ENCODE data around the gene C19orf73. TPM values are rescaled to one million over a fixed set of nuclear protein-coding genes. Genes with fewer than 3 reads are reported as not detected.

C19orf73 gene
- total RNA-seq, 1 experiment from 2014 or later: 1.4 TPM

GRCh38 chr19:49069026-49069425, 49.9 kb downstream of the C19orf73 start:
- CTCF ChIA-PET: no interaction called here

More at GRCh38 chr19:49069026-49069425, 49.9 kb downstream of the C19orf73 start:
- POLR2A ChIA-PET: no interaction called here
- H3K9me3 ChIP-seq (ENCODE audit: control insufficient read depth, insufficient read depth, low read depth, low read length): no peaks in the 10 kb centered on the region
- TF ChIP-seq SIN3A (IDR thresholded peaks at IDR 0.05; ENCODE audit: borderline replicate concordance, insufficient read depth, low read depth, low read length) (no peak), POLR2AphosphoS5 (IDR thresholded peaks at IDR 0.05; ENCODE audit: low read depth, low read length) (no peak), REST (IDR thresholded peaks at IDR 0.05; ENCODE audit: insufficient read depth in 1 of 2, low read depth in 2 of 2, low read length in 1 of 2) (no peak), CTCF (IDR thresholded peaks at IDR 0.05) (no peak)
- H3K27me3 ChIP-seq (ENCODE audit: control insufficient read depth, insufficient read depth, low read length): no peaks in the 10 kb centered on the region
- ATAC-seq (no peak), DNase-seq (ENCODE audit: low read depth, low spot score) (no peak)
- intact Hi-C loops (cut with micrococcal nuclease; ENCODE audit: unreplicated experiment): no loop called here
- H3K27ac ChIP-seq (ENCODE audit: low read length): no peak overlapping the region
- H3K4me3 ChIP-seq (ENCODE audit: low read depth in 2 of 2, low read length in 2 of 2): no peak overlapping the region
- no TSS peak for BruUV-seq (replicated peaks)
- H3K4me1 ChIP-seq (ENCODE audit: control insufficient read depth, insufficient read depth, low read length): peaks cover 4% of the 10 kb centered on the region; the same call in 1 of the 2 replicates
- H3K36me3 ChIP-seq (ENCODE audit: control insufficient read depth, insufficient read depth, low read length): no peaks in the 10 kb centered on the region
- in situ Hi-C loops (cut with HindIII; ENCODE audit: low pct_unique_long_range_greater_than_20kb, low sequenced_read_pairs): no loop called here

Other genes starting within 250 kb of the C19orf73 start
- gene PPP1R15A, start 246.7 kb downstream of the C19orf73 start, total RNA-seq (2021; ENCODE audit: unreplicated experiment): 27.1 TPM
- 0.15 TPM for gene TULP2, start 220.4 kb downstream of the C19orf73 start, total RNA-seq (2021; ENCODE audit: unreplicated experiment)
- 102 TPM for gene NUCB1, start 218.8 kb downstream of the C19orf73 start, total RNA-seq (2021; ENCODE audit: unreplicated experiment)
- 0.85 TPM for gene DHDH, start 185.4 kb downstream of the C19orf73 start, total RNA-seq (2021; ENCODE audit: unreplicated experiment)
- 100 TPM for gene BAX, start 164.3 kb downstream of the C19orf73 start, total RNA-seq (2021; ENCODE audit: unreplicated experiment)
- gene FTL, start 153.8 kb downstream of the C19orf73 start, total RNA-seq (2021; ENCODE audit: unreplicated experiment): 1,332 TPM
- gene GYS1, start 125.8 kb downstream of the C19orf73 start, total RNA-seq (2021; ENCODE audit: unreplicated experiment): 20.2 TPM
- gene RUVBL2, start 125.3 kb downstream of the C19orf73 start, total RNA-seq (2021; ENCODE audit: unreplicated experiment): 170 TPM
- gene LHB, start 102.1 kb downstream of the C19orf73 start, total RNA-seq (2021; ENCODE audit: unreplicated experiment): 0.39 TPM
- gene CGB3, start 94.8 kb downstream of the C19orf73 start, total RNA-seq (2021; ENCODE audit: unreplicated experiment): not detected
- not detected for gene CGB2, start 87.3 kb downstream of the C19orf73 start, total RNA-seq (2021; ENCODE audit: unreplicated experiment)
- gene CGB1, start 82.2 kb downstream of the C19orf73 start, total RNA-seq (2021; ENCODE audit: unreplicated experiment): not detected
- gene CGB5, start 75.3 kb downstream of the C19orf73 start, total RNA-seq (2021; ENCODE audit: unreplicated experiment): not detected
- gene CGB8, start 70.0 kb downstream of the C19orf73 start, total RNA-seq (2021; ENCODE audit: unreplicated experiment): not detected
- gene CGB7, start 61.4 kb downstream of the C19orf73 start, total RNA-seq (2021; ENCODE audit: unreplicated experiment): 0.95 TPM
- gene NTF4, start 54.3 kb downstream of the C19orf73 start, total RNA-seq (2021; ENCODE audit: unreplicated experiment): 0.39 TPM
- 0.03 TPM for gene KCNA7, start 46.4 kb downstream of the C19orf73 start, total RNA-seq (2021; ENCODE audit: unreplicated experiment)
- 180 TPM for gene SNRNP70, start 33.7 kb downstream of the C19orf73 start, total RNA-seq (2021; ENCODE audit: unreplicated experiment)
- gene LIN7B, start 4.8 kb downstream of the C19orf73 start, total RNA-seq (2021; ENCODE audit: unreplicated experiment): 6.4 TPM
- 21.7 TPM for gene PPFIA3, start 401 bp upstream of the C19orf73 start, total RNA-seq (2021; ENCODE audit: unreplicated experiment)
- 0.13 TPM for gene HRC, start 36.3 kb upstream of the C19orf73 start, total RNA-seq (2021; ENCODE audit: unreplicated experiment)
- 19.4 TPM for gene TRPM4, start 38.6 kb upstream of the C19orf73 start, total RNA-seq (2021; ENCODE audit: unreplicated experiment)
- gene SLC6A16, start 206.0 kb upstream of the C19orf73 start, total RNA-seq (2021; ENCODE audit: unreplicated experiment): 1.3 TPM
- gene CD37, start 216.3 kb upstream of the C19orf73 start, total RNA-seq (2021; ENCODE audit: unreplicated experiment): 0.33 TPM
- gene TEAD2, start 243.3 kb upstream of the C19orf73 start, total RNA-seq (2021; ENCODE audit: unreplicated experiment): 31.9 TPM
- 0.95 TPM for gene DKKL1, start 244.7 kb upstream of the C19orf73 start, total RNA-seq (2021; ENCODE audit: unreplicated experiment)